ENCODE data around the gene AXL.
"Not testable (repeated sequence)": the region's sequence is repeated elsewhere in the genome, so short reads cannot be mapped to it uniquely, and the experiment has no call there.

The AXL gene

GRCh38 chr19:41206926-41207750 lies 11.9 kb upstream of the AXL start:
- DNase-seq = no peak

GRCh38 chr19:41214161-41214560 lies 4.9 kb upstream of the AXL start:
- DNase-seq = no peak

- no peak for DNase-seq
These were observed 1.3 kb upstream of the AXL start for GRCh38 chr19:41217741-41218140.

- no peak for DNase-seq
These were observed 791 bp upstream of the AXL start for GRCh38 chr19:41218249-41218614.

GRCh38 chr19:41219924-41220567 lies 1.0 kb downstream of the AXL start:
- DNase-seq = no peak

GRCh38 chr19:41220811-41221210 lies 1.8 kb downstream of the AXL start:
- DNase-seq = no peak

GRCh38 chr19:41221514-41222205 lies 2.6 kb downstream of the AXL start:
- no peak for DNase-seq

GRCh38 chr19:41222240-41222639 lies 3.2 kb downstream of the AXL start:
- no peak for DNase-seq

GRCh38 chr19:41223431-41224234 lies 4.6 kb downstream of the AXL start:
- no peak for DNase-seq

- DNase-seq = no peak
These were observed 5.6 kb downstream of the AXL start for GRCh38 chr19:41224632-41225031.

GRCh38 chr19:41225238-41226052 lies 6.4 kb downstream of the AXL start:
- no peak for DNase-seq

GRCh38 chr19:41226053-41226873 lies 7.2 kb downstream of the AXL start:
- peak in 1 of 2 donors; percentile 23 for DNase-seq

- DNase-seq = no peak
These were observed 7.9 kb downstream of the AXL start for GRCh38 chr19:41226874-41227390.

GRCh38 chr19:41228486-41228885 lies 9.5 kb downstream of the AXL start:
- no peak for DNase-seq

- DNase-seq = not testable (repeated sequence)
These were observed 10.3 kb downstream of the AXL start for GRCh38 chr19:41229338-41229737.

- DNase-seq = no peak
These were observed 11.2 kb downstream of the AXL start for GRCh38 chr19:41230067-41230857.

- DNase-seq = no peak
These were observed 13.7 kb downstream of the AXL start for GRCh38 chr19:41232686-41233085.

GRCh38 chr19:41233748-41234240 lies 14.8 kb downstream of the AXL start:
- peak; percentile 17 to 21 for DNase-seq

- no peak for DNase-seq
These were observed 15.6 kb downstream of the AXL start for GRCh38 chr19:41234512-41235168.
